NT2/D1 (cell line): ENCODE measurements around the gene ARHGEF4.

Experiments
- DNase-seq: peaks from one replicate; pipeline ENCODE4 v3.0.0-alpha.2; 2011; ENCODE audit warnings: low read depth, low spot score
- H3K27me3 ChIP-seq: 2 replicates; pipeline ENCODE4 v1.6.0; 2011; ENCODE audit warnings: mild to moderate bottlenecking; ENCODE audit not compliant: insufficient read length, insufficient read depth
- H3K36me3 ChIP-seq: 2 replicates; pipeline ENCODE4 v1.6.1; 2011; ENCODE audit warnings: mild to moderate bottlenecking, low read length, mixed read lengths; ENCODE audit not compliant: insufficient read depth, insufficient read length
- H3K4me1 ChIP-seq: 2 replicates; pipeline ENCODE4 v1.5.1; 2011; ENCODE audit not compliant: insufficient read depth, insufficient read length
- H3K4me3 ChIP-seq: 2 replicates; pipeline ENCODE4 v1.5.1; 2011; ENCODE audit warnings: low read depth; ENCODE audit not compliant: insufficient read length
- H3K9ac ChIP-seq: 2 replicates; pipeline ENCODE4 v1.6.0; 2011; ENCODE audit warnings: low read depth; ENCODE audit not compliant: insufficient read length
- H3K9me3 ChIP-seq: 2 replicates; pipeline ENCODE4 v1.5.1; 2011; ENCODE audit warnings: mild to moderate bottlenecking, low read length; ENCODE audit not compliant: insufficient read depth
- SUZ12 ChIP-seq: IDR thresholded peaks from 2 replicates; pipeline ENCODE4 v1.6.1; 2011; ENCODE audit not compliant: insufficient read length, insufficient read depth; ENCODE audit errors: extremely low read depth
- YY1 ChIP-seq: IDR thresholded peaks from 2 replicates; pipeline ENCODE4 v1.6.1; 2011; ENCODE audit not compliant: insufficient read length, insufficient read depth
- ZNF274 ChIP-seq: IDR thresholded peaks from 2 replicates; pipeline ENCODE4 v1.6.1; 2011; ENCODE audit warnings: mild to moderate bottlenecking, low read depth, low read length

ARHGEF4 gene

GRCh38 chr2:131040661-131041401 is 204.1 kb downstream of the ARHGEF4 start:
- TF ChIP-seq ZNF274 (no peak), YY1 (no peak), SUZ12 (no peak)
- Histone ChIP-seq H3K9ac (no peak overlapping the region), H3K36me3 (peaks cover 26% of the 10 kb centered on the region), H3K4me1 (peaks cover 26% of the 10 kb centered on the region), H3K9me3 (no peaks in the 10 kb centered on the region), H3K27me3 (peaks cover 11% of the 10 kb centered on the region), H3K4me3 (no peak overlapping the region)
- DNase-seq: no peak

GRCh38 chr2:131041402-131042147 is 204.9 kb downstream of the ARHGEF4 start:
- no peaks in the 10 kb centered on the region for H3K9me3 ChIP-seq
- no peak for DNase-seq
- peaks cover 4% of the 10 kb centered on the region for H3K27me3 ChIP-seq
- H3K4me3 ChIP-seq: no peak overlapping the region
- TF ChIP-seq SUZ12: no peak
- TF ChIP-seq ZNF274: no peak
- TF ChIP-seq YY1: no peak
- peaks cover 26% of the 10 kb centered on the region for H3K4me1 ChIP-seq
- peaks cover 29% of the 10 kb centered on the region for H3K36me3 ChIP-seq
- H3K9ac ChIP-seq: no peak overlapping the region

DNA sequence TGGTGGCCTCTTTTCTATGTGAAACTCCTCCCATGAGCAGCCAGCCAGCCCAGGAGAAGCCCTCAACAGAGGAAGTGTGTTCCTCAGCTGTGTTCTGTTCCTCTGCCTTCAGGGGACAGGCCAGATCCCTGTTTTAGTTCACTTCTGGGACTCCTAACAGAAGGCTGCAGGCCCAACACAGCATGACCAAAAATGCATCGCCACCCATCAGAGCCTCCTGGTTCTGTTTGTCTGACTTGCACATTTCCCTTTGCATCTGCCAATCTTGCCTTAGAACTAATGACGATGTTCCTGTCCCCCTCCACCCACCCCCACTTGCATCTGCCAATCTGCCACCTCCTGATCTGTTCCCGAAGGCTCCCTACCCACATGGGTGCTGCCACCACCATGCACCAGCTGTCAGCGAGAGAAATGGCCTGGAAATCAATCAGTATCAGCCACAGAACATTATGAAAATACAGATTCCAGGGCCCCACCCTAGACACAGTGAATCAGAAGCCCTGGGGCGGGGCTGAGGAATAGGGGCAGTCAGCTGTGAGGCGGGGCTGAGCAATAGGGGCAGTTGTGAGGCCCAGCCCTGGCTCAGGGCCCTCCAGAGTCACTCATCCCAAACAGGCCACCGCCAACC is 205.5 kb downstream of the ARHGEF4 start:
- TF ChIP-seq SUZ12: no peak
- TF ChIP-seq YY1: no peak
- TF ChIP-seq ZNF274: no peak

DNA sequence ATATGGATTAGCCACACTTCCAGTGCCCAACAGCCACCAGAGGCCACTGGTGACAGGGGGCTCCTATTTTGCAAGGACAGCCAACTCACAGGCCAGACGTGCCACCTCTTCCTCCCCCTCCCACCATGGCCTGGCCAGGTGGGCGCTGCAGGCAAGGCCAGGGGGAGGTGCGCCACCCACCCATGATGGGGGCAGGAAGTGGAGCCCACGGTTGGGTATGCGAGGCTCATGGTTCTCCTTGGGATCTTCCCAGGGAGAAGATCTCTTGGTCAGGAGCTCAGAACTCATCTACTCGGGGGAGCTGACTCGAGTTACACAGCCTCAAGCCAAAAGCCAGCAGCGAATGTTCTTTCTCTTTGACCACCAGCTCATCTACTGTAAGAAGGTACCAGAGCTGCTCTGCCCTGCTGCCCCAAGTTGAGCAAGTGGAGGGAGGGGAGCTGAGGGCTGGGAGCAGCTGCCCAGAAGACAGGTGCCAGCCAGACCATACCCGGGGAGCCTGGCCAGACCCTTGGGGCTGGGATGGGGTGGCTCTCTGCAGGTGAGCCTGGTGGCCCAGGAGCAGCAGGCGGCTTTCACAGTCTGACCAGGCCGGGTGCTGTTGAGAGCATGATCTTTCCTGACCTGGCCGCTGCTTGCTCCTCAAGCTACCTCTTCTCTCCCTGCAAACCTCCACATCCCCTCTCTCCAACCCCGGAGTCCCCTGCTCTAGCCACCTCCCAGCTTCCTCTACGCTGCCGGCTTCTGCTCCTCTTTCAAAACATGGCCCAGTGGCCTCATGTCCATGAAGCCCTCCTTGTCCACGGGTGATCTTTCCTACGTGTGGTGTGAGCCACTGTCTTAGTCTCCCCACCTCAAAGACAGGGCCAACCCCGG is 206.7 kb downstream of the ARHGEF4 start:
- no peaks in the 10 kb centered on the region for H3K9me3 ChIP-seq
- H3K36me3 ChIP-seq: peaks cover 47% of the 10 kb centered on the region
- H3K4me3 ChIP-seq: no peak overlapping the region
- DNase-seq: no peak
- TF ChIP-seq ZNF274 (no peak), YY1 (no peak)
- no peaks in the 10 kb centered on the region for H3K27me3 ChIP-seq
- H3K4me1 ChIP-seq: peaks cover 23% of the 10 kb centered on the region
- peak overlapping the region; percentile 14 for H3K9ac ChIP-seq

More for the DNA sequence above, 205.5 kb downstream of the ARHGEF4 start:
- no peak overlapping the region for H3K4me3 ChIP-seq
- DNase-seq: no peak
- H3K9ac ChIP-seq: no peak overlapping the region
- peaks cover 36% of the 10 kb centered on the region for H3K36me3 ChIP-seq
- H3K4me1 ChIP-seq: peaks cover 23% of the 10 kb centered on the region
- no peaks in the 10 kb centered on the region for H3K9me3 ChIP-seq
- H3K27me3 ChIP-seq: no peaks in the 10 kb centered on the region

DNA sequence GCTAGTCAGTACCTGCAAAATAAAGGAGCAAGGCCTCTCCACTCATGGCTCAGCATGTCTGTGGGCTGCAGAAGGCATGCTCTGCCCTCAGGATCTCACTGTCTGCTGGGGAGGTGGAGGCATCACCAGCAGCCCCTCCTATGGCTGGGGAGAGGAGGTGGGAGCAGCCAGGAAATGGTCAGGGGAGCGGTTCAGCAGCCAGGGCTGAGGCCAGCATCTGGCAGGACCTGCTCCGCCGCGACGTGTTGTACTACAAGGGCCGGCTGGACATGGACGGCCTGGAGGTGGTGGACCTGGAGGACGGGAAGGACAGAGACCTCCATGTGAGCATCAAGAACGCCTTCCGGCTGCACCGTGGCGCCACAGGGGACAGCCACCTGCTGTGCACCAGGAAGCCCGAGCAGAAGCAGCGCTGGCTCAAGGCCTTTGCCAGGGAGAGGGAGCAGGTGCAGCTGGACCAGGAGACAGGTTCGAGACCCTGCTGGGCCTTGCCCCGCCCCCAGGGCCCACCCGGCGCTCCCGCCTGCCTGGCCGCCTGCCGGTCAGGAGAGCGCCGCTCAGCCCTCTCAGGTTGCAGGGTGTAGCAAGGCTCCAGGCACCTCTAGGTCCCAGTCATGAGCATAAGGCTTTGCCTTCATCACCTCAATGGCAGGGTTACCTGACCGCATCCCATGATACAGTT is 207.5 kb downstream of the ARHGEF4 start:
- H3K4me3 ChIP-seq: no peak overlapping the region
- peaks cover 20% of the 10 kb centered on the region for H3K4me1 ChIP-seq
- TF ChIP-seq ZNF274: no peak
- TF ChIP-seq SUZ12: no peak
- TF ChIP-seq YY1: no peak
- DNase-seq: no peak
- H3K9me3 ChIP-seq: no peaks in the 10 kb centered on the region
- peaks cover 53% of the 10 kb centered on the region for H3K36me3 ChIP-seq
- no peaks in the 10 kb centered on the region for H3K27me3 ChIP-seq
- H3K9ac ChIP-seq: no peak overlapping the region

GRCh38 chr2:131044757-131045150 is 208.0 kb downstream of the ARHGEF4 start:
- H3K9ac ChIP-seq: no peak overlapping the region
- H3K4me1 ChIP-seq: peaks cover 20% of the 10 kb centered on the region
- H3K27me3 ChIP-seq: no peaks in the 10 kb centered on the region
- H3K36me3 ChIP-seq: peaks cover 57% of the 10 kb centered on the region
- TF ChIP-seq SUZ12: no peak
- TF ChIP-seq ZNF274: no peak
- TF ChIP-seq YY1: no peak
- H3K9me3 ChIP-seq: no peaks in the 10 kb centered on the region
- no peak for DNase-seq
- no peak overlapping the region for H3K4me3 ChIP-seq
